ENCODE measurements around the gene GPLD1.
"Not testable (repeated sequence)": the region's sequence is repeated elsewhere in the genome, so short reads cannot be mapped to it uniquely, and the experiment has no call there.

Gene GPLD1, protein sequence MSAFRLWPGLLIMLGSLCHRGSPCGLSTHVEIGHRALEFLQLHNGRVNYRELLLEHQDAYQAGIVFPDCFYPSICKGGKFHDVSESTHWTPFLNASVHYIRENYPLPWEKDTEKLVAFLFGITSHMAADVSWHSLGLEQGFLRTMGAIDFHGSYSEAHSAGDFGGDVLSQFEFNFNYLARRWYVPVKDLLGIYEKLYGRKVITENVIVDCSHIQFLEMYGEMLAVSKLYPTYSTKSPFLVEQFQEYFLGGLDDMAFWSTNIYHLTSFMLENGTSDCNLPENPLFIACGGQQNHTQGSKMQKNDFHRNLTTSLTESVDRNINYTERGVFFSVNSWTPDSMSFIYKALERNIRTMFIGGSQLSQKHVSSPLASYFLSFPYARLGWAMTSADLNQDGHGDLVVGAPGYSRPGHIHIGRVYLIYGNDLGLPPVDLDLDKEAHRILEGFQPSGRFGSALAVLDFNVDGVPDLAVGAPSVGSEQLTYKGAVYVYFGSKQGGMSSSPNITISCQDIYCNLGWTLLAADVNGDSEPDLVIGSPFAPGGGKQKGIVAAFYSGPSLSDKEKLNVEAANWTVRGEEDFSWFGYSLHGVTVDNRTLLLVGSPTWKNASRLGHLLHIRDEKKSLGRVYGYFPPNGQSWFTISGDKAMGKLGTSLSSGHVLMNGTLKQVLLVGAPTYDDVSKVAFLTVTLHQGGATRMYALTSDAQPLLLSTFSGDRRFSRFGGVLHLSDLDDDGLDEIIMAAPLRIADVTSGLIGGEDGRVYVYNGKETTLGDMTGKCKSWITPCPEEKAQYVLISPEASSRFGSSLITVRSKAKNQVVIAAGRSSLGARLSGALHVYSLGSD

DNA sequence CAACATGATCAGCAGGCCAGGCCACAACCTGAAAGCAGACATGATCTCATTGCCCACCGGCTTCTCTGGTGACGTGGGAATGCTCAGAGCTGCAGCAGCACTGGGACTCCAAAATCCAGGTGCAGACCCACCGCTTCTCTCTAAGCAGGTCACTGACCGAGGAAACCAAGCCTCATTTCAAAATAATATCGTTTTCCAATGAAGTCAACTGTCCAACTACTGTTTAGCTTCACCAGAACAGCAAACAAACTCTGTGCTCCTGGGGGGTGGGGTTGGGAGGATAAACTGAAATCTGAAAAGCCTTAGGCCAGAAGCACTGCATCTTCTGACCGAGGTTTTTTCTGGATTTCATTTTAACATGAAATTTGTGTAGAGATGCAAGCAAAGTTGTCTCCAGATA, at the start of gene GPLD1:
Gene GPLD1, minus strand, starts transcription at position 109 of the 400 bp plus-strand sequence. Its CDS starts 67 bp downstream, at position 42.
- H3K4me3 ChIP-seq (ENCODE audit: low read depth, low read length) = no peak within 1 kb of the TSS
- no peak for DNase-seq (ENCODE audit: low read depth)

DNA sequence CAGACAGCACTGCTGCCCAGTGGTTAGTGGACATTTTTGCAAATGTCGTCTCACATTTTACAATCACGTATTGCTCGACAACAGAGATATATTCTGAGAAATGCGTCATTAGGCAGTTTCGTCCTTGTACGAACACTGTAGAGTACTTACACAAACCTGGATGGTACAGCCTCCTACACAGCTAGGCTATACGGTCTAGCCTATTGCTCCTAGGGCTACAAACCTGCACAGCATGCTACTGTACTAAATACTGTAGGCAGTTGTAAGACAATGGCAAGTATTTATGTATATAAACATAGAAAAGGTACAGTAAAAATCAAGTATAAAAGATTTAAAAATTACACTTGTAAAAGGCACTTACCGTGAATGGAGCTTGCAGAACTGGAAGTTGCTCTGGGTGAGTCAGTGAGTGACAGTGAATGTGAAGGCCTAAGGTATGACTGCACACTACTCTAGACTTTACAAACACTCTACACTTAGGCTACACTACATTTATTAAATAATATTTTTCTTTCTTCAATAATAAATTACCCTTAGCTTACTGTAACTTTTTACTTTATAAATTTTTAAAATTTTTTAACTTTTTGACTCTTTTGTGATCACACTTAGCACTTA, 48.5 kb upstream of the GPLD1 start:
- DNase-seq (ENCODE audit: low read depth) = no peak
- no peak overlapping the region for H3K4me3 ChIP-seq (ENCODE audit: low read depth, low read length)

DNA sequence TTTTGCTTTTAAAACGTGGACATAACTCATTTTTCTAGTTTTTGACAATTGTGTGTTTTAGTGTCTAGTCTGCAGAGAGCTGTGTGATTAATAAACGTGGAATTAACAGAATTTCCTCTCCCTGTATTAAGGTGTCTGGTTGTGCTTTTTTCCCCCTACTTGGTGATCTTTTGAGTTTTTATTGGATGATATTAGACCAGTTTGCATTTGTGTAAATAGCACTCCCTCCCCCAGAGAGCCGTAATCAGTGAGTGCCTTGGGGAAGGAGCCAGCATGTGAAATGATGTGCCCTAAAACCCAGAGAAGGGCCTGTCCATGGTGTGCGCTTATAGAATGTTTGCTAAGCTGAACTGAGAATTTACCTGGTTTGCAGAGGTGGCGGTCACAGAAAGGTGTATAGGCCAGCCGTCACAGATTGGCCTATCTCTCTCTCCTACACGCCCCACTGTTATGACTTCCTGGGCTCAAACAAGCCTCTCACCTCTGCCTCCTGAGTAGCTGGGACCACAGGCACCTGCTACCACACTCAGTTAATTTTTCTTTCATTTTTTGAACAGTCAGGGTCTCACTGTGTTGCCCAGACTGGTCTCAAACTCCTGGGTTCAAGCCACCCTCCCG, 47.8 kb upstream of the GPLD1 start:
- no peak for DNase-seq (ENCODE audit: low read depth)
- H3K4me3 ChIP-seq (ENCODE audit: low read depth, low read length) = no peak overlapping the region

DNA sequence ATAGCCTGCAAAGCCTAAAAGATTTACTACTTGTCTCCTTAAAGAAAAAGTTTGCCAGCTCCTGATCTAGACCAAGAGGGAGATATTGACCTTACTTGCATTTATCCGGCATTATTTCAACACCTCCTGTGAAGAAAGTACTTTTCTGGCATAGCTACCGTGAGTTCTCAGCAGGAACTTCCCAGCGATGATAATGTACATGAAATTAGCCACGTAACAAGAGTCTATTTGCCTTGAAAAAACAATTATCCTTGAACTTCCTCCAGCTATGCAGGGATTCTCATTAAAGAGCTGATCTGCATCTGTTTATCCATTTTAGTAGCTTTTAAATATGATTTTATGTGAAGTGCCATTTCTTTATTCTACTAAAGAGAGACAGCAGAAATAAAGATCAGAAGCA, 47.1 kb upstream of the GPLD1 start:
- no peak for DNase-seq (ENCODE audit: low read depth)
- H3K4me3 ChIP-seq (ENCODE audit: low read depth, low read length) = no peak overlapping the region

DNA sequence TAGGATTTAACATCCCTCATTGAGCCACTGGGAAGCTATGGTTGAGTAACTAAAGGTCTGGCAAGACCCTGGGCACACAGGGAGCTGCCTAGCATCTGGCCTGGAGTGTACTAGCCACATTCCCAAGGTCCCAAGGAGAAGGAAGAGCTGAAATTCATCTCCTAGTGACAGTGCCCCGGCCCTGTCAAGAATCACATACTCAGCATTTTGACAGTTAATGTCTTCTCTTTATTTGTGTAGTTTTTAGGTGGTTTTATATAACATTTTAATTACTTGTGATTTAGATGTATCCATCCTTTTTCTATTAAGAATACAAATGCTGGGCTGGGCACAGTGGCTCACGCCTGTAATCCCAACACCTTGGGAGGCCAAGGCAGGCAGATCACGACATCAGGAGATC, 45.8 kb upstream of the GPLD1 start:
- DNase-seq (ENCODE audit: low read depth) = no peak

DNA sequence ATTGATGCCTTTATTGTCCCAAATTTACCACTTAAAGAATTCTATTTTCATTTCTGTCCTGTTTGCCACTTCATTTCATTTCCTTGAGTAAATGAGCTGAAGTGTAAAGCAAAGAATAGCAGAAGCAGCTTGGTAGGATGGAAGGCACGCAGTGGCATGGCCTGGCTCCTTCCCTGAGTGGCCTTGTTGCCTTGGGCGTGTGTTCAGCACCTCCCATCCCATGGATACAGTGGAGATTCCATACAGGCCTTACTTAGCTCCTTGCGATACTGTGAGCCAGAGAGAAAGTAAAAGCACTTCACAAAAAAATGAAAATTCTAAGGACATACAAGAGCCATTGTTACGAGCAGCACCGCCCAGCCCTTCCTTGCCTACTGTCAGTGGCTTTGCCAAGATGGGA, 45.0 kb upstream of the GPLD1 start:
- no peak for DNase-seq (ENCODE audit: low read depth)
- no peak overlapping the region for H3K4me3 ChIP-seq (ENCODE audit: low read depth, low read length)

More for the DNA sequence above, 45.8 kb upstream of the GPLD1 start:
- H3K4me3 ChIP-seq (ENCODE audit: low read depth, low read length) = no peak overlapping the region

DNA sequence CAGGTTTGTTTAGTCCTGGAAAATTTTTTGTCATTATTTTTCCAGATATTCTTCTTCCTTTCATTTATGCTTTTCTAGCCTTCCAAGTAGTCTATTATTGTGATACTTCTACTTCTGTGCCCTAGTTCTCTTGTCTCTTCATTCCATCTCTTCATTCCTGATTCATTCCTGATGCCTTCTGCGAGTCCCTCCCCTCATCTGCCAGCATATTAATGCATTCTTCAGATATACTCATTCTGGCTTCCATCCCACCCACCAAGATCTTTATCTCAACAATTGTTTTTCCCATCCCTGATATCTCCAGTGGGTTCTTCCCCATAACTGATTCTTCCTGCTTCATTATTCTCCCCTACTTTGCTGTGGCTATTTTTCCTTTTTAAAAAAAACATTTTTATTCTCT, 40.6 kb upstream of the GPLD1 start:
- DNase-seq (ENCODE audit: low read depth) = no peak

DNA sequence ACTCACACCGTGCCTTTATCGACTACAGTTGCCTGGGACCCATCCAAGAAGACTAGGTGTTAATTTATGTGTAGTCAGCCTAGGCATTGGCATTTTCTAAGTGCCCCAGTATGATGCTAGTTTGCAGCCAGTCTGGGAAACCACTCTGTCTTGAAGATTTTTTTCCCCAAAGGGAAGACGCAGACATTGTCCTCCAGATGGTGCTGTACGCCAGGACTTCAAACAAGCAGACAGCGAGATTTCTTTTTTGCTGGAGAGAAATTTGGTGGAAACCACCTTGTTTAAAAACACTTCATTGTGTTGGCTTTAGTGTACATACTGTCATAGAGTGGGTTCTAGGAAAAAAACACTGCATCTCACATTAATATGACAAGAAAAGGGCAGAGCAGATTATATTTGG, 35.4 kb upstream of the GPLD1 start:
- H3K4me3 ChIP-seq (ENCODE audit: low read depth, low read length) = no peak overlapping the region
- DNase-seq (ENCODE audit: low read depth) = no peak

More for the DNA sequence above, 40.6 kb upstream of the GPLD1 start:
- no peak overlapping the region for H3K4me3 ChIP-seq (ENCODE audit: low read depth, low read length)

DNA sequence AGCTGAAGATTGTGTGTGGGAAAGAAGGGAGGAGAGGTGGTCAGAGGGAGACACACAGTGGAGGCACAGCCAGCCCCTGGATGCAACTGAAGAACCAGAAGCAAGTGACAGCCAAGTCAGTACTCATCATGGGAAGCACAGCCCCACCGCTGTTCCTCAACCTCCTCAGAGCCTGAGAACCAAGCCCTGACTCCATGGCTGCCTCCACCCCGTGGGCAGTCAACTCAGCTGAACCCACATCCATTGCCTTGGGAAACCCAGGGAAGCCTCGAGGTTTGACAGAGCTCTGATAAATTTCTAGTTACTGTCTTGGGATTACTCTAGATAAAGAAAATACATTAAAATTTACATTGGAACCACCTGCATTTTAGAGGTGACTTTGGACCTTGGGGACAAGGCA, 35.0 kb upstream of the GPLD1 start:
- no peak for DNase-seq (ENCODE audit: low read depth)
- H3K4me3 ChIP-seq (ENCODE audit: low read depth, low read length) = no peak overlapping the region

DNA sequence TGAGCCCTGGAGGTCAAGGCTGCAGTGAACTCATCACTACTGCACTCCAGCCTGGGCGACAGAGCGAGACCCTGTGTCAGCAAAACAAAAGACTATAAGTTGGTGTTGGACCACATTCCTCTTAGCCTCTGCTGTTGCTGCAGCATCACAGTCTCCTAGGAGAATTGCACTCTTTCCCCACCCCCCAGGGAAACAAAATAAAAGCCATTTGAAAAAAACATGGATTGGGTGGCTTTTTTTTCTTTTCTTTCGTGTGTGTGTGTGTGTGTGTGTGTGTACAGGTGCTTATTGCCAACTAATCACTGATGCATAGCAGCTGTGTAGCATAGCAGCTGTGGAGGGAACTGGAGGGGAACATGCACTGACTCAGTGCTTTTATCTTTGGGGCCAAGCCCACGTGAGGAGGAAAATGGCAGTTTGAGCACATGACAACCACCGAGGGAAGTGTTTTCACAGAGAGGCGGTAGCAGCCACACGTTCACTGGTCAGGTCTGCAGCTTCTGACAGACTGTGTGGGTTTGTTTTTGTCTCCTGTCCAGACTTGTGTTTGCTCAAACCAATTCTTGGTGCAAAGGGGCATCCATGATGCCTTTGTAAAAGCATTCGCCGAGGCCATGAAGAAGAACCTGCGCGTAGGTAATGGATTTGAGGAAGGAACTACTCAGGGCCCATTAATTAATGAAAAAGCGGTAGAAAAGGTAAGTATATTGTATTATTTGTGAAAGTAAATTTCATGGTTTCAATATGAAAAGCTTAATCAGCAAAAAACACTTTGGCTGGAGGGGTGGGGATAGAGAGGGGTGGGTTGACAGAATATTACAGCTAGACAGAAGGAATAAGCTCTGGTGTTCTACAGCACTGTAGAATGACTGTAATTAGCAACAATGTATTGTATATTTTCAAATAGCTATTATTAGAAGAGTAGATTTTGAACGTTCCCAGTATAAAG, 33.1 kb upstream of the GPLD1 start:
- no peak for DNase-seq (ENCODE audit: low read depth)
- H3K4me3 ChIP-seq (ENCODE audit: low read depth, low read length) = no peak overlapping the region

DNA sequence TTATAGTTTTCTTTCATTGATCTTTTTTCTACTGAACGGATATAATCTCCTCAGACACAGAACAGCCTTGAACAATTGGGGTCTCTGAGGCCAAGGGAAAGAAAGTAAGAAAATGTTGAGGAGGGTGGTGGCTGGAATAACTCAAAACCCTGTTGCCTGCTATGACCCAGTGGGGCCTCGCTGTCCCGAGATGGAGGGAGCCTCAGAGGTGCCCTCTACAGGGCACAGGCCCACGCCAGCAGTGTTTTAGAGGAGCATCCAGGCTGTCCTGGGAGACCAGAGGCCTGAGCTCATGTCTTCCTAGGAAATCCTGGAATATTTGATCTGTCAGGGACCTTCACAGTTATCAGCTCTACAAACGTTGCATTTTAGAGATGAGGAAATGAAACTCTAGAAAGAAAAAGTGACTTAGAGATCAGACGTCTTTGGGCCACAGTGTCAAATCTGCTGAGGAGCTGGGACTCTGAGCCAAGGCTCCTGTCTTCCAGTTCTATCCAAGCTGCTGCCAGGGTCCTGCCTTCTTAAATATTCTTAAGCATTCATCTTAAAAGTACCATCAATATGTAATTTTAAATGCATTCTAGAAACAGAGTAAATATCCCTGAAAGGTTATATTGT, 31.7 kb upstream of the GPLD1 start:
- DNase-seq (ENCODE audit: low read depth) = no peak
- no peak overlapping the region for H3K4me3 ChIP-seq (ENCODE audit: low read depth, low read length)

DNA sequence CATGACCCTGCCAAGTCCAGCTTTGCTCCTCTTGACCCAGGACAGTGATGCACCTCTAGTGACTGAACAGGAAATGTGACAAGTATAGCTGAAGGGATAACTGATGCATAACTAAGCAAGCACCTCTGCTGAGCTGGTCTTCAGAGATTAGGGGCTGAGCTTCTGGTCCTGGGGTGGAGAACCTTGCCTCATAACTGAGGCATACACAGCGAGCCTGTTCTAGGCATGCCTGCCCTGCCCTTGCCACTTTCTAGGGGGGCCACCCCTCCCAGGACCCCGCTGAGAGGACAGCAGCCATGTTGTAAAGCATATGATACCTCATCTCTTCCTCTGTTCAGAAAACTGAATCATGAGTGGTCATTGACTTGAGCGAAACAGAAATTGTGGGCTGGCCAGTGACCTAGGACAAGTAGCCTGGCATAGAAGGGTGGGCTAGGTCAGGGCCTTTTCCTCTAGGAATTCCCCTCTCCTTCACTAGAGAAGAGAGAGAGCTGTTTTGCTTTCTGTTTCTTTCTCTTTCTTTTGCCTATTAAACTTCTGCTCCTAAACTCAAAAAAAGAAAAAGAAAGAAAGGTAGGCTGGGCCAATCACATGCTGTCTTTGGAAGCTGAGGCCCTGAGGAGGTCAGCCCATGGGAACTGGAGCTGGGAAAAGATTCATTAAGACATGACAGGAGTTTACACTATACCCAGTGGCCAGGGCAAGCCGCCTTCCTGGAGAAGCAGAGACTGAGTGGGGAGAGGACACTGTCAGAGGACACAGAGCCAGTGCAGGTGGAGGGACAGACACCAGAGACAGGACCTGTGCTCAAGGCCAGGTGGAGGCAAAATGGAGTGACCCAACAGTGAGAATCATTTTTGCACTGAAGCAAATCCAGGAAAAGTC, 28.5 kb upstream of the GPLD1 start:
- no peak for DNase-seq (ENCODE audit: low read depth)
- no peak overlapping the region for H3K4me3 ChIP-seq (ENCODE audit: low read depth, low read length)

DNA sequence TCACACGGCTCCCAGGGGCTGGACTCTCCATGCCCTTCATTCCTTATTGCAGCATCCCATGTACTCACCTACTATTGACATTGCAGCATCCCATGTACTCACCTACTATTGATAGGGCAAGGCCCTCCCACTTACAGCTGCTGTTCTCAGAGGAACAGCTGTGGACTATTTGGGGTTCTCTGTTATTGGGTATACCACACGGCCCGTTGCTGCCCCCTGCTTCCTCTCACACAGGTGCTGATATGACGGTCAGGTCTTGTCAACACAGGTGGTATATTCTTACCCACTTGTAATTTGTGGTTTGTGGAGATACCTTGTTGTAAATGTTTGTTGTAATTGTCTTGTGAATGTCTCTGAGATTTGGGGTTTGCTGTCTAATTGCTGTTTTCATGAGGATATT, 24.2 kb upstream of the GPLD1 start:
- no peak for DNase-seq (ENCODE audit: low read depth)
- H3K4me3 ChIP-seq (ENCODE audit: low read depth, low read length) = no peak overlapping the region

DNA sequence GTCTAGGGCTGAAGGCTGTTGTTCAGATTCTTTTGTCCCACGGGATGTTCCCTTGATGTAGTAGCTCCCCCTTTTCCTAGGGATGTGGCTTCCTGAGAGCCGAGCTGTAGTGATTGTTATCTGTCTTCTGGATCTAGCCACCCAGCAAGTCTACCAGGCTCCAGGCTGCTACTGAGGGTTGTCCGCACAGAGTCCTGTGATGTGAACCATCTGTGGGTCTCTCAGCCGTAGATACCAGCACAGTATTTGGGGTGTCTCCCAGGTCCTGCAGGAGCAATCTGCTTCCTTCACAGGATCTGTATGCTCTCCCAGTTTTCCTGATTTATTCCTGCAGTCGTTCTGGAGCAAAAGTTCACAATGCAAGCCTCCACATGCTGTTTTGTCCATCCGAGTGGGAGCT, 22.6 kb upstream of the GPLD1 start:
- DNase-seq (ENCODE audit: low read depth) = not testable (repeated sequence)

DNA sequence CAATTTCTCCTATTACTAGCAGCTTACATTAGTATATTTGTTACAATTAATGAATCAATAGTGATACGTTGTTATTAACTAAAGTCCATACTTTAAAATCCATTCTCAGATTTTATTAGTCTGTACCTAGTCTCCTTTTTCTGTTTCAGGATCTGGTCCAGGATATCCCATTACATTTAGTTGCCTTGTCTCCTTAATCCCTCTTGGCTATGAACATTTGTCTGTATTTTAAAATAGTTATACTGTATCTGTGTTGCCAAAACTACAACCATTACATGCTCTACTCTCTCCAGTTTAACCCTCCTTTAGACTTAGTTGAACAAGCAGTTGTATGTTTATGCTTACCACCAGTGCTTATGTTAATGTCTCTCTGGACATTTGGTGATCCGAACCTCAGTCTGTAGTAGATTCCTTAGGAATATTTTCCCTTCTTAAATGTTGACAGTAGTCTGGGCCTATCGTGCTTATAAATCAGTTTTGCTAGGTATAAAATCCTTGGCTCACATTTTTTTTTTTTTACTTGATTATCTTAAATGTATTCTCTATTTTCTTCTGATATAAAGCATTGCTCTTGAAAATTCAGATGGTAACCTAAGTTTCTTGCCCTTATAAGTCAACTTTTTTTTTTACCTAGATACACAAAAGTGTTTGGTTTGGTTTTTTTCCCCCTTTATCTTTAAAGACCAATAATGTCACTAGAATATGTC, 17.6 kb upstream of the GPLD1 start:
- H3K4me3 ChIP-seq (ENCODE audit: low read depth, low read length) = no peak overlapping the region
- DNase-seq (ENCODE audit: low read depth) = no peak

More for the DNA sequence above, 22.6 kb upstream of the GPLD1 start:
- H3K4me3 ChIP-seq (ENCODE audit: low read depth, low read length) = not testable (repeated sequence)

DNA sequence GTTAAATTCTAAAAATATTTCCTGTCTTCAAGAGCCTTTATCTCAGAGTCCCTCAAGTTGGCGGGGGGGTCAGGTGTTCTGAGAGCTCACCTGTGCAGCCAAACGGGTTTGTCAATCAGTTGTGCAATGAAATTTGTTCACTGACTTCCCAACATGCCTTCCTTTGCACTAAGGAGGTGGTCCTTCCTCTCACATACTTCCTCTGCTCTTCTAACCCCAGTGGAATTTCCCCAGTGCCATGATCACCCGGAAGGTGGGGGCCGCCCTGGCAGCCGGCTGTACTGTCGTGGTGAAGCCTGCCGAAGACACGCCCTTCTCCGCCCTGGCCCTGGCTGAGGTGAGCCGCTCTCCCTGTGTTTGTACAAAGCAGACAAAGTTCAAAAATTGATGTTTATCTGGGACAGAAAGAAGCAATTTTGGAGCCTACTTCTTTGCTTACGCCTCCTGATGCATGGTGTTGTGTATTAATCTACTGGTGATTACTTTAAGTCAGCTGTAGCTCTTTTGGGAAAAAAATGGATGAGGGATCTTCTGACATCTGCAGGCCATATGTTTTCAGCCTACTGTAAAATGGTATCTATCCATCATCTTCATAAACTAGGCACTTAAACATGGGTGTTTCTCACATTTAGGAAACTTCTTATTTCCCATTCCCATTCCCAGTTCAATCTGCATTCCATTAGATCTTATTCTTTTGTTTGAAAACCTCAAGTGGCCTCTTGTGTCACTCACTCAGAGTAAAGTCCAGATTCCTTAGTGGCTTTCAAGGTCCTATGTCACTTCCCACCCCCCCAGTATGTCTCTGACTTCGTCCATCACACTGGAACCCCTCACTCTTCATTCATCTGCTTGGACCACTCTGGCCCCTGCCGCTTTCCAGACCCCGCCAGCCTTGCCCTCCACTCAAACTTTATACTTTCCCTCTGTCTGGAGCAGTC, 15.5 kb upstream of the GPLD1 start:
- DNase-seq (ENCODE audit: low read depth) = no peak
- no peak overlapping the region for H3K4me3 ChIP-seq (ENCODE audit: low read depth, low read length)

All from skeletal muscle cell (primary cell).